HG03060 (cell line): ENCODE measurements around the gene CLCN3.
"Not testable (repeated sequence)": the region's sequence is repeated elsewhere in the genome, so short reads cannot be mapped to it uniquely, and the experiment has no call there.

Source experiments
- ATAC-seq: cut with Tn5 transposase; IDR thresholded peaks from one replicate; pipeline ENCODE4 v1.9.1; 2021; ENCODE audit warnings: low read depth, moderate number of reproducible peaks; ENCODE audit not compliant: unreplicated experiment

The CLCN3 gene

GRCh38 chr4:169616846-169617245 is 3.5 kb upstream of the CLCN3 start:
- no peak for ATAC-seq

GRCh38 chr4:169617306-169617705 is 3.1 kb upstream of the CLCN3 start:
- no peak for ATAC-seq

- no peak for ATAC-seq
Observed at GRCh38 chr4:169618286-169618685, 2.1 kb upstream of the CLCN3 start.

- ATAC-seq: no peak
Observed at GRCh38 chr4:169618986-169619385, 1.4 kb upstream of the CLCN3 start.

GRCh38 chr4:169619518-169619957 is 840 bp upstream of the CLCN3 start:
- peak; percentile 37 for ATAC-seq

- ATAC-seq: no peak
Observed at GRCh38 chr4:169620880-169621248, 486 bp downstream of the CLCN3 start.

GRCh38 chr4:169621731-169622492 is 1.5 kb downstream of the CLCN3 start:
- no peak for ATAC-seq

- no peak for ATAC-seq
Observed at GRCh38 chr4:169622566-169622965, 2.2 kb downstream of the CLCN3 start.

GRCh38 chr4:169624012-169624411 is 3.6 kb downstream of the CLCN3 start:
- not testable (repeated sequence) for ATAC-seq

- ATAC-seq: no peak
Observed at GRCh38 chr4:169625886-169626285, 5.5 kb downstream of the CLCN3 start.

GRCh38 chr4:169626331-169627282 is 6.2 kb downstream of the CLCN3 start:
- ATAC-seq: no peak

- peak; percentile 61 for ATAC-seq
Observed at GRCh38 chr4:169627307-169627706, 6.9 kb downstream of the CLCN3 start.

GRCh38 chr4:169628579-169628978 is 8.2 kb downstream of the CLCN3 start:
- ATAC-seq: no peak

- no peak for ATAC-seq
Observed at GRCh38 chr4:169630069-169630468, 9.7 kb downstream of the CLCN3 start.

GRCh38 chr4:169632896-169633295 is 12.5 kb downstream of the CLCN3 start:
- no peak for ATAC-seq

GRCh38 chr4:169634975-169635374 is 14.6 kb downstream of the CLCN3 start:
- no peak for ATAC-seq

GRCh38 chr4:169640261-169640870 is 20.0 kb downstream of the CLCN3 start:
- no peak for ATAC-seq

- no peak for ATAC-seq
Observed at GRCh38 chr4:169644802-169645201, 24.4 kb downstream of the CLCN3 start.

- ATAC-seq: no peak
Observed at GRCh38 chr4:169645627-169646026, 25.2 kb downstream of the CLCN3 start.

- ATAC-seq: no peak
Observed at GRCh38 chr4:169649545-169650226, 29.3 kb downstream of the CLCN3 start.
